SK-MEL-5 (cell line): Measurements from ENCODE around the gene C6. TPM values are rescaled to one million over a fixed set of nuclear protein-coding genes. Genes with fewer than 3 reads are reported as not detected.
A peak's percentile ranks its signal among the peaks of the same experiment; 100 is the strongest.

ENCODE experiments used
- DNase-seq: peaks from one replicate; pipeline ENCODE4 v3.0.0-alpha.2; 2016; ENCODE audit warnings: low read depth, low spot score
- in situ Hi-C: cut with HindIII; loops from 2 replicates; pipeline ENCODE4 v1.10.0; 2016; ENCODE audit warnings: low sequenced_read_pairs, high pct_unique_total_duplicates, low pct_unique_long_range_greater_than_20kb
- total RNA-seq: library from RNA; depleted of rRNA; stranded (reverse); fragments of >200 nt; shearing (Covaris generic); gene quantifications from 2 replicates; pipeline ENCODE4 v1.2.3, GENCODE V29; 2014

Gene C6
- total RNA-seq, 1 experiment from 2014 or later = not detected

DNA sequence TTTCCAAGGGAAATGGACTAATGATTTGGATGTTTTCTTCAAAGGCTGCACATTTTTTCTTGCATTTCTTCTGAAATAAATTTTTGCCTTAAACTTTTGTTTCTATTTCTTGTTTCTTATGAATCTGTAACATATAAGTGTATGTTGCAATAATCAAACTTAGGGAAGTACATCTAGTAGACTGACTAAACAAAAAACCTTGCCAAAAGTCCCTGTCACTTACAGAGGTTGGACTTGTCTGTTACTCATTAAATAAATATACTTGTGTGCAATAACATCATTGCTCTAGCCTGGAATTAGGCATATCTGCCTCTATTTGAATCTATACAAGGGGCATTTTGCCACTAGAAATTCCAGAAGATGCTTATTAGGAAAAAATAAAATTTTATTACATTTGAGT lies 56.6 kb downstream of the C6 start:
- in situ Hi-C loops = no loop called here
- no peak for DNase-seq

GRCh38 chr5:41154491-41154890 lies 58.8 kb downstream of the C6 start:
- no peak for DNase-seq
- in situ Hi-C loops = no loop called here

GRCh38 chr5:41151564-41151963 lies 61.8 kb downstream of the C6 start:
- in situ Hi-C loops = no loop called here
- DNase-seq = no peak

DNA sequence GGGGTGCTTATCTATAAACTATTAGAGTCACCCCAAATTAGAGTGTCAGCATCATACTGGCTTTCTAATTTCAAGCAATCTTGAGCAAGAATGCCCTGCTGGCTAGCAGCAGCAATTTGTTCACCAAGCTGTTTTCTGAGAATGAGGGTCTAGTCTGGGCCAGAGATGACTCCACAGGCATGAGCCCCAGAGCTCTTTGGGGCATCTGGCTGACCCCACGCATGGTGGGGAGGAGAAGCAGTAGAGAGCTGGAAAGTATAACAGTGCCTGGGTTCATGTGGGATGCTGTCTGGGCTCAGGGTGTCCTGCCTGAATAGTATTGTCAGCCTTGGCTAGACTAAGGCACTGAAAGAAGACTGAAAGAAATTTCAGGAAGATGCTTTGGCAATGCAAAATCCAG lies 64.9 kb downstream of the C6 start:
- no peak for DNase-seq
- in situ Hi-C loops = no loop called here

DNA sequence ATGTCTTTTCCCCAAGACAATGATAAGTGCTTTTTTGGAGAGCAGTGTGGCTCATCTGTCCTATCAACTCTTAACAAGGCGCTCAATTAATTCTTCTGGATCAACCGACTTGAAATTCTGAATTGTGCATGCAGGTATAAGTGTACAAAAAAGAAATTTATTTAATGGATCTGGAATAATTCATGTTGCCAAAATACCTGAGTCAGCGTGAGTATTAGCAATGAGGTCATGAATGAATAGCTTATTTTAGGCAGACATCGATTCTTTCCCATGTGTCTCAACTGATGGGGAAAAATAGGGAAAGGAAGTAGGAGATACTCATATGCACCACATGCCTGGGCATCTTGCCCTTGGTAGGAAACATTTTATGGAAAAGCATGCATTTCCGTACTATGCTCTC lies 68.0 kb downstream of the C6 start:
- DNase-seq = no peak
- in situ Hi-C loops = no loop called here

- in situ Hi-C loops = no loop called here
- DNase-seq = peak; percentile 59
Observed at GRCh38 chr5:41143131-41143901, 70.0 kb downstream of the C6 start.

DNA sequence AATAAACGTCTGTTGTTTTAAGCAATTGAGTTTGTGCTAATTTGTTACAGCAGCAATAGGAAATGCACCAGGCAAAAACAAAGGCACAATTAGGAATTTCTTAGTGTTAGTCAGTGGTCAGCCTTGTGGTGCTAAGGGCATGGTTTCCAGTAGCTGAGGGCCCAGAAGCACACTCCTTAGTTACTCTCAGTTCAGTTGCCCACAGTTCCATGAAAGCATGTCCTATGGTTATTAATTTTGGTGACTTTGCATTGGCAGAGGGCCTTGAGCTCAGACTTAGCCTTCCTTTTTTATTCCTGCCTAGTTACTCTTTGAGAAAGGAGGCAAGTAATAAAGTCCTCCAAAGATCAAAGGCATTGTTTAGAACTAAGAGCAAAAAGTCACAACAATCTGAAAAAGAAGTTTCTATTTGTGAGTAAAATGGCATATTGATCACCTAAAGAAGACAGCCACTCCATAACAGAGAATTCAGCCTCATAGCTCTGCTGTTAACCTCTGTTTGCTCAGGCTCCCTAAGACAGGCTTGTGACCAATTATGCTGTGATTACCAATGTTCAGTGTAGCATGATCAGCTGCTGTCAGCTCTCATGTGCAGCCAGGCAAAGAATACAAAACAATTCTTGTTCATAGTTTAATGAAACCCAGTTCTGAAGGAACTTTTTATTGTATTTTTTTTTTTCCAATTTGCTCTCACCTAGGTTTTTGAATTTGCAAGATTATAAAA lies 85.2 kb downstream of the C6 start:
- DNase-seq = no peak
- in situ Hi-C loops = no loop called here

- peak; percentile 18 for DNase-seq
- in situ Hi-C loops = no loop called here
Observed at GRCh38 chr5:41122459-41122858, 90.9 kb downstream of the C6 start.

- in situ Hi-C loops = no loop called here
- DNase-seq = no peak
Observed at GRCh38 chr5:41120600-41120999, 92.7 kb downstream of the C6 start.

GRCh38 chr5:41118177-41118576 lies 95.2 kb downstream of the C6 start:
- DNase-seq = no peak
- in situ Hi-C loops = no loop called here

- in situ Hi-C loops = no loop called here
- no peak for DNase-seq
Observed at GRCh38 chr5:41115281-41115680, 98.1 kb downstream of the C6 start.

DNA sequence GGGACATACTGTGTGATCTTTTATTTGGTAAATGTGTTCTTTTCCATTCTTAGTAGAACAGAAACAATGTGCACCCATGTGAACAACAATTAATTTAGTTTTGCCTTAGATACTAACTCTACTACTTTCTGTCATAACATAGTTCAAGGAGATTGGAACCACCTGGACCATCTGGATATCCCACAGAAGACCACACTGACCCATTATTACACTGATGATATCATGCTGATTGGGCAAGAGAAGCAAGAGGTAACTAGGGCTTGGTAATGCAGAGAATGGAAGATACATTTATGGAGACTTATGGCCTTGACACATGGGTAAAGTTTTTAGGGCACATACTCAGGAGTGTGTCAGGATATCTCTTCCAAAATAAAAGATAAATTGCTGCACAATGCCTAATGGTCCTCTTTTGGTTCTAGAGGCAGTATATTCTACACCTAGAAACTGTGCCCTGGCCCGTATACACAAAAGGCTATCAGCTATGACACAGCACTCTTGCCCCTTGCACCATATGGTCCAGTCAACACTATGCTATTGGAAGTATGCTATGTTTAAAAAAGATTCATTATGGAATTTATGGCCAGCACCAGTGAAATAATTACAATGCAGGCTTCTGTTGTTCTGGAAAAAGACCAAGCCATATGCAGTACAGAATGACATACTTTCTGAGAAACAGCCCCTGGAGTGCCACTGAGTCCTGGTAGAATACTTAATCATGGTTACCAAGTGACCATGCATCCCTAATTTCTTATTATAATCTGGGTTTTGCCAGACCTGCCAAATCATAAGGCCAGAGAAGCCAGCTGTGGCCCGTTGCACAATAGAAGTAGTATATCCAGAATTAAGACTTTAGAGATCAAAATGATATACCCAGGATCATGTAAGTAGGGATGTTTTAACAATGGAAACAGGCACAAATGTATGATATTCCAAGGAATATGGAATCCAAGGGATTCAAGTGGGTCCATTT lies 100.6 kb downstream of the C6 start:
- DNase-seq = no peak
- in situ Hi-C loops = no loop called here

- no peak for DNase-seq
- in situ Hi-C loops = no loop called here
Observed at GRCh38 chr5:41109186-41109585, 104.1 kb downstream of the C6 start.

DNA sequence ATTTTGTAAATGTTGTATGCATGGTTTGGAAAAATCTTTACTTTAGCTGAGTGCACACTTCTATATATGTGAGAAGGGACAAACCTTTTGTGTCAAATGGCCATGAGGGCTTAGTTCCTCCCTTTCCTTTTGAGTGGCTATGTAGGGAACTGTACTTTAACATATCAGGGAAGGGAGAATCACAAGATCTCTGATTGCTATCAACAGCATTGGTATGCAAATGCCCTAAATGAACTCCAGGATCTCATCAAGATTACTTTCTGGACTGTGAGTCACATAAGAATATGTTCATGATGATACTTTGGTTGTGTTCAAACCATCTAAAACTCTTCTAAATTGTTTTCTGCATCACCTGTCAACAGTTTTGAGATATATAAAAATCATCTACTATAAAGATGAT lies 111.0 kb downstream of the C6 start:
- DNase-seq = no peak
- in situ Hi-C loops = no loop called here

DNA sequence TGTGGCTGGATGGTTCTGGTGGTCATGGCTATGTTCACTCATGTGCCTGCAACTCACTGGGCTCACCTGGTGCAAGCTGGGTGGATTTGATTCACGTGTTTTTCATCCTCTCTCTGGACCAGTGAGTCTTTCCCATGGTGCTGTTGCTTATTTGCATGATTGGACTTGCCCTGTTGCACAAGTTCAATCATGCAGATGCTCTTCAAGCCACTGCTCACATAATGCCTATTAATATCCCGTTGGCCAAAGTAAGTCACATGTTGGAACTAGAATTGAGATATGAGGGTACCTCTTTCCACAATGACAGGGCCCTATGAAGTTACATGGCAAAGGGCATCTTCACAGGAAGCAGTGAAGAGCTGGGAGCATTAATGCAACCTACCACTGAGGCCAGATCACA lies 115.7 kb downstream of the C6 start:
- in situ Hi-C loops = no loop called here

GRCh38 chr5:41095324-41096101 lies 117.8 kb downstream of the C6 start:
- no peak for DNase-seq
- in situ Hi-C loops = no loop called here

More for the DNA sequence above, 115.7 kb downstream of the C6 start:
- peak; percentile 20 for DNase-seq

DNA sequence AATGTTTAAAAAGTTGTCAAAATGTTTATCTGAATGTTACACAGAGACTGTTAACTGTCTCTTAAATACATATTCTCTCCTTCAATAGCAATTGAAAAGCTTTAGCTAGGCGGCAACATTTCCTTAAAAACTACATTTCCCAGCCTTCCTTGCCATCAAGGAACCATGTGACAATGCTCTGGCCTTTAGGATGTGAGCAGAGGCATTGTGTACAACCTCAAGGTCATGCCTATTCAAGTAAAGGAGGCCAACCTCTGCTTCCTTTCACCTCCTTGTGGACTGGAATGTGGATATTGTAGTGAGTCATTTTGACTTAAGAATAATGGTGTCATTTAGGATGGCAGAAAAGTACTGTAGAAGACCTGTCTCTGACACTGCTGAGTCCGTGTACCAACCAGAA lies 118.5 kb downstream of the C6 start:
- DNase-seq = peak; percentile 83
- in situ Hi-C loops = no loop called here
